D721Med (cell line): ENCODE results near the gene EIF4E.
"Not testable (repeated sequence)": the region's sequence is repeated elsewhere in the genome, so short reads cannot be mapped to it uniquely, and the experiment has no call there.

Source experiments
- DNase-seq: peaks from one replicate; pipeline ENCODE4 v3.0.0; 2011; ENCODE audit warnings: low spot score; ENCODE audit not compliant: insufficient read length
- FAIRE-seq: peaks from 2 replicates; lab custom pipeline; 2011; peaks lifted over from hg19 to GRCh38; lab: Jason Lieb, UNC
- TF ChIP-seq, protein P1 (sequence below): IDR thresholded peaks from 2 replicates; pipeline ENCODE4 v1.5.1; 2012; ENCODE audit warnings: mild to moderate bottlenecking, control low read depth; ENCODE audit not compliant: insufficient read depth; ENCODE audit errors: missing control alignments

The EIF4E gene

GRCh38 chr4:98848448-98848847, 80.5 kb downstream of the EIF4E start:
- FAIRE-seq, result no peak
- no peak for DNase-seq
- TF ChIP-seq, protein P1, sequence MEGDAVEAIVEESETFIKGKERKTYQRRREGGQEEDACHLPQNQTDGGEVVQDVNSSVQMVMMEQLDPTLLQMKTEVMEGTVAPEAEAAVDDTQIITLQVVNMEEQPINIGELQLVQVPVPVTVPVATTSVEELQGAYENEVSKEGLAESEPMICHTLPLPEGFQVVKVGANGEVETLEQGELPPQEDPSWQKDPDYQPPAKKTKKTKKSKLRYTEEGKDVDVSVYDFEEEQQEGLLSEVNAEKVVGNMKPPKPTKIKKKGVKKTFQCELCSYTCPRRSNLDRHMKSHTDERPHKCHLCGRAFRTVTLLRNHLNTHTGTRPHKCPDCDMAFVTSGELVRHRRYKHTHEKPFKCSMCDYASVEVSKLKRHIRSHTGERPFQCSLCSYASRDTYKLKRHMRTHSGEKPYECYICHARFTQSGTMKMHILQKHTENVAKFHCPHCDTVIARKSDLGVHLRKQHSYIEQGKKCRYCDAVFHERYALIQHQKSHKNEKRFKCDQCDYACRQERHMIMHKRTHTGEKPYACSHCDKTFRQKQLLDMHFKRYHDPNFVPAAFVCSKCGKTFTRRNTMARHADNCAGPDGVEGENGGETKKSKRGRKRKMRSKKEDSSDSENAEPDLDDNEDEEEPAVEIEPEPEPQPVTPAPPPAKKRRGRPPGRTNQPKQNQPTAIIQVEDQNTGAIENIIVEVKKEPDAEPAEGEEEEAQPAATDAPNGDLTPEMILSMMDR, result no peak

DNA sequence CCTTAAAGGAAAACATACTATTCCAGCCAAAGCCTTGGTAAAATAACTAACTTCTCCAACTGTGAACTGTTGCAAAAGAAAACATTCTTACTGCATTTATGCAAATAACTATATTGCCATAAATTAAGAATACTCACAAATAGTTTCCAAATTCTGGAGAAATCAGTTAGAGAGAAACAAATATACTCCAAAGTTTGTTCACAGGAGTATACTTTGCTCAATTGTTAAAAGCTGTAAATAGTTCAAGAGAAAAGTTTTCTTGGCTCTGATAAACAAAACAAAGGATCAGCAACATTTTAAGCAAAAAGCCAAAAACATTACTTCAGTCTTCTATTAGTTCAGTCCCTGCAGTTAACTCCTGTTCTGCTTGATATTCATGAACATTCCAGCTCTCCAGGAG, 83.0 kb downstream of the EIF4E start:
- TF ChIP-seq, protein P1, result no peak
- DNase-seq (no peak), FAIRE-seq (no peak)

GRCh38 chr4:98842917-98843316, 86.0 kb downstream of the EIF4E start:
- not testable (repeated sequence) for FAIRE-seq, DNase-seq

- no peak for FAIRE-seq
- no peak for DNase-seq
- TF ChIP-seq, protein P1, result no peak
Observed at GRCh38 chr4:98838977-98839618, 89.8 kb downstream of the EIF4E start.

DNA sequence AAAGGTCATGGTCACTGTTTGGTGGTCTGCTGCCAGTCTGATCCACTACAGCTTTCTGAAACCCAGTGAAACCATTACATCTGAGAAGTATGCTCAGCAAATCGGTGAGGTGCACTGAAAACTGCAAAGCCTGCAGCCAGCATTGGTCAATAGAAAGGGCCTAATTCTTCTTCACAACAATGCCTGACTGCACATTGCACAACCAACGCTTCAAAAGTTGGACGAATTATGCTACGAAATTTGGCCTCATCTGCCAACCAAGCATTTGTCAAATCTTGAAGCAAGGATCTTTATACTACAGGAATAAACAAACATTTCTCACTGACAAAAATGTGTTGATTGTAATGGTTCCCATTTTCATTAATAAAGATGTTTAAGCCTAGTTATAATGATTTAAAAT, 90.4 kb downstream of the EIF4E start:
- DNase-seq (no peak), FAIRE-seq (no peak)
- TF ChIP-seq, protein P1, result no peak

DNA sequence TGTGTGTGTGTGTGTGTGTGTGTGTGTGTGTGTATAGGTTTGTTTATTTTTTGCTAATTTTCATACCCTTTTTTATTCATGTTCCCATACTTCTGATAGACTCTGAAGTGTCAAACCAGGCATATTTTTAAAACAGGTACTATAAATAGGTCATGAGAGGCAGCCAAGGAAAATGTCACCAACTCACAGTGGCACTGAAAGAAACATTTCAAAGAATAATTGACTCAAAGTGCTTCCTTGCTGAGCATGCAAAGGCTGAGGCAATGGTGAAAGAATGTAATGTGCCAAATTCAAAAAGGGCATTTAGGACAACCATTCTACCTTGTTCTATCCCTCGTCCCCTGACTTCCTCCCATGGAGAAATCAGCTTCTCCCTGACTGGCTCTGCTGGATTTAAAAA, 95.5 kb downstream of the EIF4E start:
- DNase-seq (no peak), FAIRE-seq (no peak)
- TF ChIP-seq, protein P1, result no peak

- not testable (repeated sequence) for DNase-seq, FAIRE-seq
Observed at GRCh38 chr4:98831036-98831435, 97.9 kb downstream of the EIF4E start.
